Dendritic cell treated with granulocyte-macrophage colony-stimulating factor and Interleukin-4, amounts not matched to agents 40 ng/mL and 50 ng/mL, for 4 days (primary cell): ENCODE data around the gene MON2.
"Not testable (repeated sequence)": the region's sequence is repeated elsewhere in the genome, so short reads cannot be mapped to it uniquely, and the experiment has no call there.

Source experiments
- H3K27ac Mint-ChIP-seq: one replicate; pipeline ENCODE4 v1.8.0; 2022; ENCODE audit warnings: mild to moderate bottlenecking, mixed read lengths
- H3K27me3 Mint-ChIP-seq: one replicate; pipeline ENCODE4 v1.8.0; 2022; ENCODE audit warnings: mild to moderate bottlenecking, mixed read lengths
- H3K36me3 Mint-ChIP-seq: one replicate; pipeline ENCODE4 v1.8.0; 2022; ENCODE audit warnings: low read depth, mixed read lengths
- H3K4me1 Mint-ChIP-seq: one replicate; pipeline ENCODE4 v1.8.0; 2022; ENCODE audit warnings: low read depth, mixed read lengths
- H3K4me3 Mint-ChIP-seq: one replicate; pipeline ENCODE4 v1.8.0; 2022; ENCODE audit warnings: mild to moderate bottlenecking, moderate library complexity, mixed read lengths
- H3K9me3 Mint-ChIP-seq: one replicate; pipeline ENCODE4 v1.8.0; 2022; ENCODE audit warnings: mixed read lengths
- intact Hi-C: fragments of 100-400 bp; cut with micrococcal nuclease; formaldehyde crosslinking; loops from one replicate; pipeline ENCODE4 v1.15.0; 2022

Gene MON2

DNA sequence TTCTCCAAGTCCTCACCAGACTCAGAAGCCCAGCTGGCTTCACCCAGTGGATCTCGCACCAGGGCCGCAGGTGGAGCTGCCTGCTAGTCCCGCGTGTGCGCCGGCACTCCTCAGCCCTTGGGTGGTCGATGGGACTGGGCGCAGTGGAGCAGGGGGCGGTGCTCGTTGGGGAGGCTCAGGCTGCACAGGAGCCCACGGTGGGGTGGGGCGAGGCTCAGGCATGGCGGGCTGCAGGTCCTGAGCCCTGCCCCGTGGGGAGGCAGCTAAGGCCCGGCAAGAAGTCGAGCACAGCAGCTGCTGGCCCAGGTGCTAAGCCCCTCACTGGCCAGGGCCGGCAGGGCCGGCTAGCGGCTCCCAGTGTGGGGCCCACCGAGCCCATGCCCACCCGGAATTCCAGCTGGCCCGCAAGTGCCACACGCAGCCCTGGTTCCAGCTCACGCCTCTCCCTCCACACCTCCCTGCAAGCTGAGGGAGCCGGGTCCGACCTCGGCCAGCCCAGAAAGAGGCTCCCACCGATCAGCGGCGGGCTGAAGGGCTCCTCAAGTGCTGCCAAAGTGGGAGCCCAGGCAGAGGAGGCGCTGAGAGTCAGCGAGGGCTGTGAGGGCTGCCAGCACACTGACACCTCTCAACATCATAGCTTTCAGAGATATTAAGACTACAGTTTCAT, 5.3 kb upstream of the MON2 start:
- intact Hi-C loops, H3K4me1 Mint-ChIP-seq, H3K27ac Mint-ChIP-seq, H3K36me3 Mint-ChIP-seq, H3K27me3 Mint-ChIP-seq, H3K4me3 Mint-ChIP-seq: not testable (repeated sequence)
- peaks cover 30% of the 10 kb centered on the region for H3K9me3 Mint-ChIP-seq

GRCh38 chr12:62463252-62463651, 3.4 kb upstream of the MON2 start:
- H3K36me3 Mint-ChIP-seq, result peaks cover 24% of the 10 kb centered on the region
- H3K27me3 Mint-ChIP-seq, intact Hi-C loops, H3K4me3 Mint-ChIP-seq, H3K27ac Mint-ChIP-seq: not testable (repeated sequence)
- peaks cover 27% of the 10 kb centered on the region for H3K9me3 Mint-ChIP-seq
- peaks cover 14% of the 10 kb centered on the region for H3K4me1 Mint-ChIP-seq

DNA sequence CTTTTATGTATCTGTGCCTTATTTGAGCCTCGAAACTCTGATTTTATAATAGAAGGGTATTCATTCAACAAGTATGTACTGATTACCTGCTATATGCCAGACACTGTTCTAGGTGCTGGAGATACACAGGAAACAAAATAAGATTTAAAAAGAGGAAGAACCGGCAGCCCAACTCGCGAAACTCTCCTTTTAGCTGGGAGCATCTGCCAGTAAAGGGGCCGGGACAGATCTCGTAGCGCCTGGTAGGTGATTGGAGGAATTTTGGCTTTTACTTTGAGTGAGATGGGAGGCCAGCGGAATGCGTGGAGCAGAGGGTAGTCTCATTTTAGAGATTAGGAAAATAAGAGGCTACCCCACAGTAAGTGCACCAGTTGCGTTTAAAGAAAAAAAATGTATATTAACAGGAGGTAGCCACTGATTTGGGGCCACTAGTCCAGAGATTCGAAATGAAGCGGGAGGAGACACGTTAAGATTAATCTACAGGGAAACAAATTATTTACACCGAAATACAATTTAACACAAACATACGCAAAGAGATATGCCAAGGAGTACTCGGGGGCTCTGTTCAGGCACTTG, 520 bp upstream of the MON2 start:
- intact Hi-C loops, result loop anchor here (5.0 kb wide), 1 partner anchor 136 kb away; no protein-coding TSS in a partner anchor
- Mint-ChIP-seq H3K36me3 (peaks cover 24% of the 10 kb centered on the region), H3K27ac (peak overlapping the region; percentile 96), H3K9me3 (peaks cover 27% of the 10 kb centered on the region), H3K27me3 (peaks cover 3% of the 10 kb centered on the region), H3K4me3 (peak overlapping the region; percentile 99), H3K4me1 (peaks cover 20% of the 10 kb centered on the region)

DNA sequence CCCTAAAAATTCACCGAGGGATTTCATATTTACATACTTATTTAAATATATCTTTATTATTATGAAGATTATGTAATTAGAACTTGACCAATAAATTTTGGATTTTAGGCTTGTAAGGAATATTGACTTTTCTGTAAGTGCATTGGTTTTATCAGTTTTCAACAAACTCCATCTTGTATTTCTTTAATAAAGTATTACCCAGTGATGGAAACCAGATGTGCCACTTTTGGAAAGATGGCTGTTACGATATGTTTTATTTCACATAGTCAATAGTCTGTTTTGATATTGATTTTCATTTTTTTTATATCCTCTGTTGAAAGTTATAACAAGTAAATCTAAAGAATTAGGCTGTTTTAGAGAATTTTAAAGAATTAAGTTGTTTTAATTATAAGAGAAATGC, 1.8 kb downstream of the MON2 start:
- H3K27me3 Mint-ChIP-seq, result peaks cover 3% of the 10 kb centered on the region
- peaks cover 6% of the 10 kb centered on the region for H3K9me3 Mint-ChIP-seq
- intact Hi-C loops, result loop anchor here (5.0 kb wide), 1 partner anchor 134 kb away; no protein-coding TSS in a partner anchor
- no peak overlapping the region for H3K4me3 Mint-ChIP-seq
- peaks cover 23% of the 10 kb centered on the region for H3K4me1 Mint-ChIP-seq
- no peak overlapping the region for H3K27ac Mint-ChIP-seq
- H3K36me3 Mint-ChIP-seq, result peaks cover 25% of the 10 kb centered on the region

GRCh38 chr12:62468935-62469334, 2.3 kb downstream of the MON2 start:
- Mint-ChIP-seq H3K4me3 (no peak overlapping the region), H3K27me3 (no peaks in the 10 kb centered on the region), H3K36me3 (peaks cover 26% of the 10 kb centered on the region), H3K4me1 (peaks cover 29% of the 10 kb centered on the region), H3K9me3 (peaks cover under 1% of the 10 kb centered on the region), H3K27ac (no peak overlapping the region)
- intact Hi-C loops, result loop anchor here (5.0 kb wide), 1 partner anchor 133 kb away; no protein-coding TSS in a partner anchor

DNA sequence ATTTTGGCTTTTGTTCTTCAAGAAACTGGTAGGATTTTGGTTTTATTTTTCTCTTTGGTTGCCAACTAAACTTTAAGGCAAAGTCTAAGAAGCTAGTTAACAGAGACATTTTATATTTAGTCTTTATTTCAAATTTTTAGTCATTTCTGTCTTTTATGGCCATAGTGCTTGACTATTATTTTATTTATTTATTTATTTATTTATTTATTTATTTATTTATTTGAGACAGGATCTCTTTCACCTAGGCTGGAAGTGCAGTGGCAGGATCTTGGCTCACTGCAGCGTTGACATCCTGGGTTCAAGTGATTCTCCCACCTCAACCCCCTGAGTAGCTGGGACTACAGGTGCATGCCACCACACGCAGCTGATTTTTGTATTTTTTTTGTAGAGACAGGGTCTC, 3.1 kb downstream of the MON2 start:
- Mint-ChIP-seq H3K9me3 (no peaks in the 10 kb centered on the region), H3K27ac (no peak overlapping the region), H3K27me3 (no peaks in the 10 kb centered on the region), H3K4me1 (peaks cover 35% of the 10 kb centered on the region), H3K4me3 (no peak overlapping the region), H3K36me3 (peaks cover 28% of the 10 kb centered on the region)
- intact Hi-C loops, result loop anchor here (5.0 kb wide), 1 partner anchor 133 kb away; no protein-coding TSS in a partner anchor

GRCh38 chr12:62471734-62472133, 5.1 kb downstream of the MON2 start:
- Mint-ChIP-seq H3K9me3 (no peaks in the 10 kb centered on the region), H3K36me3 (peaks cover 23% of the 10 kb centered on the region), H3K27ac (no peak overlapping the region), H3K27me3 (no peaks in the 10 kb centered on the region), H3K4me1 (peaks cover 33% of the 10 kb centered on the region), H3K4me3 (no peak overlapping the region)
- intact Hi-C loops, result no loop called here

DNA sequence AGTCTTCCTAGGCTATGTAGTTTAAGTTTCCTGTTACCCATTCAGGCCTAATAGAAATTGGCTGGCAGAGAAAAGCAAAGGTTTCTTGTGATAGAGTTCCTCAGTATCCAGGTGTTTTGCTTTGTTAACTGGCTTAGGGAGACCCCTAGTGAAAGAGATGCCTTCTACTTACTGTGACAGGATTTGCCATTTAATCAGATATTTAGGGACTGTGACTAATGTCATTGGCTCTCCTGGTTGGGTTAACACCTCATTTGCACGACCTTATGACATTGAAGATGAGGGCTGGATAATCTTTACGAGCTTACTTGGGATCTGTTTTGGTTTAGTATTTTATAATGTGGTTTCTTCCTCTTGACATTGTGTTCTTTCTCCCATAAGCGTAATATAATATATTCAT, 5.8 kb downstream of the MON2 start:
- peaks cover 23% of the 10 kb centered on the region for H3K36me3 Mint-ChIP-seq
- H3K27ac Mint-ChIP-seq, result no peak overlapping the region
- no peak overlapping the region for H3K4me3 Mint-ChIP-seq
- H3K9me3 Mint-ChIP-seq, result no peaks in the 10 kb centered on the region
- H3K27me3 Mint-ChIP-seq, result no peaks in the 10 kb centered on the region
- peaks cover 31% of the 10 kb centered on the region for H3K4me1 Mint-ChIP-seq
- intact Hi-C loops, result no loop called here

- no peak overlapping the region for H3K27ac Mint-ChIP-seq
- no peaks in the 10 kb centered on the region for H3K4me1 Mint-ChIP-seq
- no peaks in the 10 kb centered on the region for H3K27me3 Mint-ChIP-seq
- H3K9me3 Mint-ChIP-seq, result no peaks in the 10 kb centered on the region
- H3K36me3 Mint-ChIP-seq, result peaks cover 50% of the 10 kb centered on the region
- no peak overlapping the region for H3K4me3 Mint-ChIP-seq
- intact Hi-C loops, result no loop called here
Observed at GRCh38 chr12:62481843-62482540, 15.4 kb downstream of the MON2 start.

DNA sequence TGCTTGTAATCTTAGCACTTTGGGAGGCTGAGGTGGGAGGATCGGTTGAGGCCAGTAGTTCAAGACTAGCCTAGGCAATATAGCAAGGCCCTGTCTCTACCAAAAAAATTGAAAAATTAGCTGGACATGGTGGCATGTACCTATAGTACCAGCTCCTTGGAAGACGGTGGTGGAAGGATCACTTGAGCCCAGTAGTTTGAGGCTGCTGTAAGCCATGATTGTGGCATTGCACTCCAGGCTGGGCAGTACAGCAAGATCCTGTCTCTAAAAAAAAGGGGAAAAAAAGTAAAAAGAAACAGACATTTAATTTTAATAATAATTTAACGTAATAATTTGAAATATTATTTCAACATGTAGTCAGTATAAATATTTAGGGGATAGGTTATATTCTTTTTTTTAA, 16.1 kb downstream of the MON2 start:
- no peaks in the 10 kb centered on the region for H3K4me1 Mint-ChIP-seq

GRCh38 chr12:62484233-62484632, 17.6 kb downstream of the MON2 start:
- H3K36me3 Mint-ChIP-seq, result peaks cover 30% of the 10 kb centered on the region

More for the DNA sequence above, 16.1 kb downstream of the MON2 start:
- Mint-ChIP-seq H3K27me3 (no peaks in the 10 kb centered on the region), H3K9me3 (no peaks in the 10 kb centered on the region), H3K27ac (no peak overlapping the region), H3K4me3 (no peak overlapping the region), H3K36me3 (peaks cover 42% of the 10 kb centered on the region)
- intact Hi-C loops, result no loop called here

GRCh38 chr12:62505786-62506185, 39.2 kb downstream of the MON2 start:
- intact Hi-C loops, result no loop called here
- no peaks in the 10 kb centered on the region for H3K4me1 Mint-ChIP-seq
- H3K27me3 Mint-ChIP-seq, result no peaks in the 10 kb centered on the region
- H3K36me3 Mint-ChIP-seq, result peaks cover 81% of the 10 kb centered on the region
- H3K4me3 Mint-ChIP-seq, result no peak overlapping the region
- peaks cover 12% of the 10 kb centered on the region for H3K9me3 Mint-ChIP-seq
- no peak overlapping the region for H3K27ac Mint-ChIP-seq

More at GRCh38 chr12:62484233-62484632, 17.6 kb downstream of the MON2 start:
- H3K27ac Mint-ChIP-seq, result no peak overlapping the region
- no peak overlapping the region for H3K4me3 Mint-ChIP-seq
- H3K9me3 Mint-ChIP-seq, result no peaks in the 10 kb centered on the region
- no peaks in the 10 kb centered on the region for H3K27me3 Mint-ChIP-seq
- H3K4me1 Mint-ChIP-seq, result no peaks in the 10 kb centered on the region
- intact Hi-C loops, result no loop called here

DNA sequence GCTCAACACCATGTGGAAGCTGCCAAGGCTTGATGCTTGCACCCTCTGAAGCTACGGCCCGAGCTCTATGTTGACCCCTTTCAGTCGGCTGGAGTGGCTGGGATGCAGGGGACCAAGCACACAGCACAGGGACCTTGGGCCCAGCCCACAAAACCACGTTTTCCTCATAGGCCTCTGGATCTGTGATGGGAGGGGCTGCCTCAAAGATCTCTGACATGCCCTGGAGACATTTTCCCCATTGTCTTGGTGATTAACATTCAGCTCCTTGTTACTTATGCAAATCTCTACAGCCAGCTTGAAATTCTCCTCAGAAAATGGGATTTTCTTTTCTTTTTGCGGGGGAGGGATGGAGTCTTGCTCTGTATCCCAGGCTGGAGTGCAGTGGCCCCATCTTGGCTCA, 46.3 kb downstream of the MON2 start:
- H3K27me3 Mint-ChIP-seq, result no peaks in the 10 kb centered on the region
- no peak overlapping the region for H3K27ac Mint-ChIP-seq
- no peak overlapping the region for H3K4me3 Mint-ChIP-seq
- intact Hi-C loops, result no loop called here
- H3K4me1 Mint-ChIP-seq, result peaks cover 15% of the 10 kb centered on the region
- H3K36me3 Mint-ChIP-seq, result peaks cover 62% of the 10 kb centered on the region
- peaks cover 50% of the 10 kb centered on the region for H3K9me3 Mint-ChIP-seq

GRCh38 chr12:62514080-62514479, 47.5 kb downstream of the MON2 start:
- H3K27ac Mint-ChIP-seq, intact Hi-C loops, H3K4me3 Mint-ChIP-seq, H3K27me3 Mint-ChIP-seq: not testable (repeated sequence)
- Mint-ChIP-seq H3K36me3 (peaks cover 60% of the 10 kb centered on the region), H3K4me1 (peaks cover 27% of the 10 kb centered on the region), H3K9me3 (peaks cover 50% of the 10 kb centered on the region)
